K562 (cell line): ENCODE measurements around the gene ODC1. TPM values are rescaled to one million over a fixed set of nuclear protein-coding genes. Genes with fewer than 3 reads are reported as not detected.

Experiments used
- KLF10 ChIP-seq: fragments of 250-450 bp; sonication (Bioruptor Pico); IDR thresholded peaks from 2 replicates; pipeline ENCODE4 v1.6.1; 2021; ENCODE audit warnings: matching md5 sums
- MGA ChIP-seq: fragments of 450-650 bp; IDR thresholded peaks from 2 replicates; pipeline ENCODE4 v1.6.1; 2016; ENCODE audit warnings: mild to moderate bottlenecking, moderate library complexity
- MXI1 ChIP-seq: IDR thresholded peaks from 2 replicates; pipeline ENCODE4 v1.6.1; 2011; ENCODE audit warnings: low read depth, mild to moderate bottlenecking, improper control_type of control experiment, low read length
- MYC ChIP-seq, 2 experiments: fragments of 250-450 bp in 1 of 2; sonication (Bioruptor Pico) in 1 of 2; IDR thresholded peaks; 2 replicates each; pipeline versions ENCODE4 v1.5.1 to v1.6.1; 2012 to 2021; ENCODE audit warnings: low read depth in 2 of 2, borderline replicate concordance in 1 of 2, improper control_type of control experiment in 1 of 2, low read length in 1 of 2, mild to moderate bottlenecking in 1 of 2, moderate library complexity in 1 of 2
- POU5F1 ChIP-seq: fragments of 150-350 bp; IDR thresholded peaks from 2 replicates; pipeline ENCODE4 v1.6.1; 2014; ENCODE audit warnings: borderline replicate concordance, low read length, low read depth, mild to moderate bottlenecking; ENCODE audit not compliant: partially characterized antibody
- RBM15 ChIP-seq: fragments of 200-400 bp; formaldehyde crosslinking; IDR thresholded peaks from 2 replicates; pipeline ENCODE4 v1.6.1; 2018; ENCODE audit warnings: mild to moderate bottlenecking, low read length, moderate library complexity; ENCODE audit not compliant: insufficient read depth
- RBM25 ChIP-seq: fragments of 200-400 bp; formaldehyde crosslinking; IDR thresholded peaks from 2 replicates; pipeline ENCODE4 v1.6.1; 2018; ENCODE audit warnings: low read length, low read depth, moderate library complexity; ENCODE audit not compliant: severe bottlenecking
- ZC3H11A ChIP-seq: IDR thresholded peaks from 2 replicates; pipeline ENCODE4 v1.6.1; 2012; ENCODE audit warnings: low read depth, low read length, improper control_type of control experiment
- ZNF263 ChIP-seq: sonication (generic); formaldehyde crosslinking; IDR thresholded peaks from 2 replicates; pipeline ENCODE4 v1.8.0; 2022; ENCODE audit warnings: mild to moderate bottlenecking, missing genetic modification reagents, borderline replicate concordance
- ZNF41 ChIP-seq: fragments of 250-450 bp; sonication (Bioruptor Pico); conservative IDR thresholded peaks from 2 replicates; pipeline ENCODE4 v1.4.0; 2020; ENCODE audit warnings: mild to moderate bottlenecking
- ZNF785 ChIP-seq: fragments of 250-450 bp; sonication (Bioruptor Pico); IDR thresholded peaks from 2 replicates; pipeline ENCODE4 v1.4.0; 2020; ENCODE audit warnings: mild to moderate bottlenecking
- polyA plus RNA-seq, 8 experiments: library from polyadenylated mRNA; depleted of rRNA in 4 of 8; stranded (reverse) in 5 of 8; unstranded in 3 of 8; fragments of >200 nt; fragmentation: Nextera tagmentation in 2 of 8; fragmentation: Illumina TruSeq in 1 of 8; extraction: Ambion mirVana in 2 of 8; extraction: Trizol in 1 of 8; gene quantifications; 2 replicates each; pipeline versions ENCODE4 v1.2.1 to v1.2.3, GENCODE V29; 2011 to 2014; ENCODE audit warnings: inconsistent platforms in 1 of 8, missing spikeins in 1 of 8
- total RNA-seq, 7 experiments: library from RNA; depleted of rRNA in 6 of 7; stranded (reverse); fragments of >200 nt in 6 of 7; fragmentation: Illumina TruSeq in 2 of 7; extraction: Trizol in 2 of 7; gene quantifications; 2 replicates each; pipeline versions ENCODE4 v1.2.1 to v1.2.3, GENCODE V29; 2011 to 2021; ENCODE audit warnings: low replicate concordance in 1 of 7

The ODC1 gene
- total and polyA plus RNA-seq, 9 of the 15 experiments (the other 6 are each of a cell fraction or from before 2014, with no cell fraction given): 142 to 563 (median 457) TPM

GRCh38 chr2:10434886-10435819, 13.0 kb downstream of the ODC1 start (continued):
- TF ChIP-seq MGA: no peak
- TF ChIP-seq MYC (IDR thresholded peaks at IDR 0.05; ENCODE audit: low read depth, low read length): peak; percentile 61; the same call in 1 of the 2 replicates
- no peak for TF ChIP-seq MYC (CRISPR knock-in tag; IDR thresholded peaks at IDR 0.05; ENCODE audit: borderline replicate concordance, low read depth)
- no peak for TF ChIP-seq KLF10 (CRISPR knock-in tag)
- TF ChIP-seq MXI1: no peak
- TF ChIP-seq RBM15: no peak
- no peak for TF ChIP-seq ZNF785
- TF ChIP-seq ZNF41 (CRISPR knock-in tag): no peak
- TF ChIP-seq POU5F1: no peak
- no peak for TF ChIP-seq RBM25
- 0 out of 2 replicates have a peak, but pooled peaks have one; percentile 66 for TF ChIP-seq ZC3H11A
- no peak for TF ChIP-seq ZNF263
